HepG2 (cell line): ENCODE data around the gene TXN2. TPM values are rescaled to one million over a fixed set of nuclear protein-coding genes. Genes with fewer than 3 reads are reported as not detected.
A peak's percentile ranks its signal among the peaks of the same experiment; 100 is the strongest.

Experiments used
- ATAD3A ChIP-seq: sonication (generic); formaldehyde crosslinking; IDR thresholded peaks from 2 replicates; pipeline ENCODE4 v1.4.0; 2020; ENCODE audit warnings: missing genetic modification reagents
- FOXJ3 ChIP-seq: sonication (generic); formaldehyde crosslinking; IDR thresholded peaks from 2 replicates; pipeline ENCODE4 v1.4.0; 2020; ENCODE audit warnings: missing genetic modification reagents, mild to moderate bottlenecking, borderline replicate concordance
- HNF4G ChIP-seq, 2 experiments: sonication (generic) in 1 of 2; formaldehyde crosslinking in 1 of 2; IDR thresholded peaks; 2 replicates each; pipeline versions ENCODE4 v1.4.0 to v1.6.1; 2011 to 2020; ENCODE audit warnings: borderline replicate concordance in 2 of 2, low read depth in 2 of 2, mild to moderate bottlenecking in 2 of 2, low read length in 1 of 2, missing genetic modification reagents in 1 of 2, moderate library complexity in 1 of 2
- KLF6 ChIP-seq: IDR thresholded peaks from 2 replicates; pipeline ENCODE4 v1.8.0; 2016; ENCODE audit warnings: missing biosample characterization, missing genetic modification reagents
- NFIC ChIP-seq: IDR thresholded peaks from 2 replicates; pipeline ENCODE4 v1.6.1; 2012; ENCODE audit warnings: mild to moderate bottlenecking, low read length, inconsistent platforms
- PITX1 ChIP-seq: sonication (generic); formaldehyde crosslinking; IDR thresholded peaks from 2 replicates; pipeline ENCODE4 v1.5.1; 2020; ENCODE audit warnings: mild to moderate bottlenecking, missing genetic modification reagents
- POLR2A ChIP-seq, 2 experiments: IDR thresholded peaks; 2 replicates each; pipeline ENCODE4 v1.6.1; 2011; ENCODE audit warnings: low read depth in 2 of 2, low read length in 2 of 2, mild to moderate bottlenecking in 1 of 2, moderate library complexity in 1 of 2; ENCODE audit not compliant: insufficient read depth in 1 of 2
- SKI ChIP-seq: fragments of 450-650 bp; IDR thresholded peaks from one replicate; pipeline ENCODE4 v1.6.1; 2018; ENCODE audit warnings: mild to moderate bottlenecking; ENCODE audit not compliant: partially characterized antibody
- SMARCC2 ChIP-seq: fragments of 450-650 bp; IDR thresholded peaks from 2 replicates; pipeline ENCODE4 v1.6.1; 2017; ENCODE audit warnings: antibody characterized with exemption, mild to moderate bottlenecking
- THAP11 ChIP-seq: IDR thresholded peaks from 2 replicates; pipeline ENCODE4 v1.6.1; 2016; ENCODE audit warnings: missing biosample characterization, missing genetic modification reagents
- ZNF543 ChIP-seq: sonication (generic); formaldehyde crosslinking; IDR thresholded peaks from 2 replicates; pipeline ENCODE4 v1.4.0; 2020; ENCODE audit warnings: mild to moderate bottlenecking, missing genetic modification reagents
- ZNF644 ChIP-seq: IDR thresholded peaks from 2 replicates; pipeline ENCODE4 v1.6.1; 2016; ENCODE audit warnings: low read depth
- polyA plus RNA-seq, 8 experiments: library from polyadenylated mRNA; depleted of rRNA in 3 of 8; stranded (reverse) in 7 of 8; unstranded in 1 of 8; fragments of >200 nt; fragmentation: Illumina TruSeq in 4 of 8; extraction: Trizol in 4 of 8; gene quantifications; 2 replicates each; pipeline versions ENCODE4 v1.2.1 to v1.2.3, GENCODE V29; 2011 to 2016; ENCODE audit warnings: low read depth in 4 of 8, missing spikeins in 1 of 8, mixed read lengths in 1 of 8; ENCODE audit not compliant: insufficient read depth in 1 of 8
- total RNA-seq, 5 experiments: library from RNA; depleted of rRNA; stranded (reverse); fragments of >200 nt; fragmentation: Illumina TruSeq; extraction: Trizol; gene quantifications; 2 replicates each; pipeline ENCODE4 v1.2.3, GENCODE V29; 2016; ENCODE audit warnings: low read depth in 1 of 5
- TF ChIP-seq, protein P1 (sequence below): sonication (generic); formaldehyde crosslinking; IDR thresholded peaks from 2 replicates; pipeline ENCODE4 v1.9.0; 2021; ENCODE audit warnings: mild to moderate bottlenecking, missing genetic modification reagents
- TF ChIP-seq, protein P2 (sequence below): sonication (generic); formaldehyde crosslinking; IDR thresholded peaks from 2 replicates; pipeline ENCODE4 v1.5.1; 2020; ENCODE audit warnings: mild to moderate bottlenecking, moderate library complexity, missing genetic modification reagents
- TF ChIP-seq, protein P3 (sequence below): sonication (generic); formaldehyde crosslinking; IDR thresholded peaks from 2 replicates; pipeline ENCODE4 v1.5.0; 2020; ENCODE audit warnings: missing genetic modification reagents
- TF ChIP-seq, protein P4 (sequence below): IDR thresholded peaks from 2 replicates; pipeline ENCODE4 v1.6.1; 2016; ENCODE audit warnings: missing genetic modification reagents, missing compliant biosample characterization
- TF ChIP-seq, protein P5 (sequence below): sonication (generic); formaldehyde crosslinking; IDR thresholded peaks from 2 replicates; pipeline ENCODE4 v1.4.0; 2020; ENCODE audit warnings: mild to moderate bottlenecking, missing genetic modification reagents

The TXN2 gene
- total and polyA plus RNA-seq, 2 of the 13 experiments (the other 11 are each of a cell fraction or from before 2014, with no cell fraction given): 41.4 to 109 TPM

DNA sequence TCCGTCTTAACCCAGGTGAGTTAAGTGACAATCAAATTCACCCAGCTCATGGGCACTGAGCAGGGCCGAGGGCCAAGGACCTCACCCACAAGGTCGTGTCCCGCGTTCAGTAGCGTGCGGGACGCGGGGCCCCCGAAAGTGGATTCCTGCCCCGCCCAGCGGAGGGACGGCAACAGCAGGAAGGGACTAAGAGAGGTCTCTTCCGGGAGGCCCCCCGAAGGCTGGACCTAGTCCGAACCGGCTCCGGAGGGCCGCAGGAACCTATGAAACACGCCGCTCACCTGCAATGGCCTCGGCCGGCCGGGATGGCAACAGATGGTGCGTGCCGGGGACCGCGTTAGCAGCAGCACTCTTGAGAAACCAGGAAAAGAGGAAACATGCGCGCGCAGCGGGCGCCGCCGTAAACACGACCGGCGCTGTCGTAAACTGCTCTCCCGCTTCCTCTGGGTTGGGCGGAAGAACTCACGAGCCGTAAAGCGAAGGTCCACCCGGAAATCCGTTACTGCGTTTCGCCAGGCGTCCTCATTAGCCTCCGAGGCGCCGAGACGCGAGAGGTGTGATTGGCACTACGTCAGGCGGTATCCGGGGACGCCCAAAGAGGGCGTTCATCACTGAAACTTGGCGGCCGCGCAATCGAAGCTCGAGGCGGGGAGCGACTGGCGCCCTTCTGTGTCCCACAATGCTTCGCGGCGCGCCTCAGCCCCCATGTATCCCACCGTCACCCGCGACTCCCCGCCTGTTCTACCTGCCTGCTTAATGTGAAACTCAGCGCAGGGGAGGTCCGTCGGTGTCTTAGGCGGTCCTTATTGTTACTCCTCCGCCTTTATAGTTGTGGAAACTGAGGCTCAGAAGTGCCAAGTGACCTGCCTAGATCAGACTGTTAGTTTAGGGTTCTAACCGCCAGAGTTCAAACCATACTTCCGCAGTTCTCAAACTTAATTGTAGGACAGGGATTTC is 47.6 kb upstream of the TXN2 start, which contains the start of gene EIF3D (continued):
- TF ChIP-seq PITX1 (CRISPR knock-in tag) (peak; percentile 17; the same call in 1 of the 2 replicates), ZNF644 (CRISPR knock-in tag) (no peak), NFIC (no peak), KLF6 (peak; percentile 54), ZNF543 (CRISPR knock-in tag) (peak; percentile 71; the same call in 1 of the 2 replicates), THAP11 (peak; percentile 97), ATAD3A (CRISPR knock-in tag) (no peak), SKI (peak; percentile 75), FOXJ3 (CRISPR knock-in tag) (peak; percentile 89; the same call in 1 of the 2 replicates), SMARCC2 (no peak), POLR2A (IDR thresholded peaks at IDR 0.05; ENCODE audit: insufficient read depth in 1 of 2, low read depth in 2 of 2, low read length in 2 of 2) (peak; percentile 73 to 76), HNF4G (IDR thresholded peaks at IDR 0.05; ENCODE audit: borderline replicate concordance, low read depth, low read length) (no peak; the same call in 1 of the 2 replicates), HNF4G (CRISPR knock-in tag; IDR thresholded peaks at IDR 0.05; ENCODE audit: borderline replicate concordance, low read depth) (peak; percentile 81; the same call in 1 of the 2 replicates)
- TF ChIP-seq, protein P1, sequence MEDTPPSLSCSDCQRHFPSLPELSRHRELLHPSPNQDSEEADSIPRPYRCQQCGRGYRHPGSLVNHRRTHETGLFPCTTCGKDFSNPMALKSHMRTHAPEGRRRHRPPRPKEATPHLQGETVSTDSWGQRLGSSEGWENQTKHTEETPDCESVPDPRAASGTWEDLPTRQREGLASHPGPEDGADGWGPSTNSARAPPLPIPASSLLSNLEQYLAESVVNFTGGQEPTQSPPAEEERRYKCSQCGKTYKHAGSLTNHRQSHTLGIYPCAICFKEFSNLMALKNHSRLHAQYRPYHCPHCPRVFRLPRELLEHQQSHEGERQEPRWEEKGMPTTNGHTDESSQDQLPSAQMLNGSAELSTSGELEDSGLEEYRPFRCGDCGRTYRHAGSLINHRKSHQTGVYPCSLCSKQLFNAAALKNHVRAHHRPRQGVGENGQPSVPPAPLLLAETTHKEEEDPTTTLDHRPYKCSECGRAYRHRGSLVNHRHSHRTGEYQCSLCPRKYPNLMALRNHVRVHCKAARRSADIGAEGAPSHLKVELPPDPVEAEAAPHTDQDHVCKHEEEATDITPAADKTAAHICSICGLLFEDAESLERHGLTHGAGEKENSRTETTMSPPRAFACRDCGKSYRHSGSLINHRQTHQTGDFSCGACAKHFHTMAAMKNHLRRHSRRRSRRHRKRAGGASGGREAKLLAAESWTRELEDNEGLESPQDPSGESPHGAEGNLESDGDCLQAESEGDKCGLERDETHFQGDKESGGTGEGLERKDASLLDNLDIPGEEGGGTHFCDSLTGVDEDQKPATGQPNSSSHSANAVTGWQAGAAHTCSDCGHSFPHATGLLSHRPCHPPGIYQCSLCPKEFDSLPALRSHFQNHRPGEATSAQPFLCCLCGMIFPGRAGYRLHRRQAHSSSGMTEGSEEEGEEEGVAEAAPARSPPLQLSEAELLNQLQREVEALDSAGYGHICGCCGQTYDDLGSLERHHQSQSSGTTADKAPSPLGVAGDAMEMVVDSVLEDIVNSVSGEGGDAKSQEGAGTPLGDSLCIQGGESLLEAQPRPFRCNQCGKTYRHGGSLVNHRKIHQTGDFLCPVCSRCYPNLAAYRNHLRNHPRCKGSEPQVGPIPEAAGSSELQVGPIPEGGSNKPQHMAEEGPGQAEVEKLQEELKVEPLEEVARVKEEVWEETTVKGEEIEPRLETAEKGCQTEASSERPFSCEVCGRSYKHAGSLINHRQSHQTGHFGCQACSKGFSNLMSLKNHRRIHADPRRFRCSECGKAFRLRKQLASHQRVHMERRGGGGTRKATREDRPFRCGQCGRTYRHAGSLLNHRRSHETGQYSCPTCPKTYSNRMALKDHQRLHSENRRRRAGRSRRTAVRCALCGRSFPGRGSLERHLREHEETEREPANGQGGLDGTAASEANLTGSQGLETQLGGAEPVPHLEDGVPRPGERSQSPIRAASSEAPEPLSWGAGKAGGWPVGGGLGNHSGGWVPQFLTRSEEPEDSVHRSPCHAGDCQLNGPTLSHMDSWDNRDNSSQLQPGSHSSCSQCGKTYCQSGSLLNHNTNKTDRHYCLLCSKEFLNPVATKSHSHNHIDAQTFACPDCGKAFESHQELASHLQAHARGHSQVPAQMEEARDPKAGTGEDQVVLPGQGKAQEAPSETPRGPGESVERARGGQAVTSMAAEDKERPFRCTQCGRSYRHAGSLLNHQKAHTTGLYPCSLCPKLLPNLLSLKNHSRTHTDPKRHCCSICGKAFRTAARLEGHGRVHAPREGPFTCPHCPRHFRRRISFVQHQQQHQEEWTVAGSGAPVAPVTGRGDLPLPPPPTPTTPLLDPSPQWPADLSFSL (CRISPR knock-in tag): no peak
- TF ChIP-seq, protein P2, sequence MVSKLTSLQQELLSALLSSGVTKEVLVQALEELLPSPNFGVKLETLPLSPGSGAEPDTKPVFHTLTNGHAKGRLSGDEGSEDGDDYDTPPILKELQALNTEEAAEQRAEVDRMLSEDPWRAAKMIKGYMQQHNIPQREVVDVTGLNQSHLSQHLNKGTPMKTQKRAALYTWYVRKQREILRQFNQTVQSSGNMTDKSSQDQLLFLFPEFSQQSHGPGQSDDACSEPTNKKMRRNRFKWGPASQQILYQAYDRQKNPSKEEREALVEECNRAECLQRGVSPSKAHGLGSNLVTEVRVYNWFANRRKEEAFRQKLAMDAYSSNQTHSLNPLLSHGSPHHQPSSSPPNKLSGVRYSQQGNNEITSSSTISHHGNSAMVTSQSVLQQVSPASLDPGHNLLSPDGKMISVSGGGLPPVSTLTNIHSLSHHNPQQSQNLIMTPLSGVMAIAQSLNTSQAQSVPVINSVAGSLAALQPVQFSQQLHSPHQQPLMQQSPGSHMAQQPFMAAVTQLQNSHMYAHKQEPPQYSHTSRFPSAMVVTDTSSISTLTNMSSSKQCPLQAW (CRISPR knock-in tag): peak; percentile 93
- TF ChIP-seq, protein P3, sequence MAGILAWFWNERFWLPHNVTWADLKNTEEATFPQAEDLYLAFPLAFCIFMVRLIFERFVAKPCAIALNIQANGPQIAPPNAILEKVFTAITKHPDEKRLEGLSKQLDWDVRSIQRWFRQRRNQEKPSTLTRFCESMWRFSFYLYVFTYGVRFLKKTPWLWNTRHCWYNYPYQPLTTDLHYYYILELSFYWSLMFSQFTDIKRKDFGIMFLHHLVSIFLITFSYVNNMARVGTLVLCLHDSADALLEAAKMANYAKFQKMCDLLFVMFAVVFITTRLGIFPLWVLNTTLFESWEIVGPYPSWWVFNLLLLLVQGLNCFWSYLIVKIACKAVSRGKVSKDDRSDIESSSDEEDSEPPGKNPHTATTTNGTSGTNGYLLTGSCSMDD (CRISPR knock-in tag): no peak
- TF ChIP-seq, protein P4, sequence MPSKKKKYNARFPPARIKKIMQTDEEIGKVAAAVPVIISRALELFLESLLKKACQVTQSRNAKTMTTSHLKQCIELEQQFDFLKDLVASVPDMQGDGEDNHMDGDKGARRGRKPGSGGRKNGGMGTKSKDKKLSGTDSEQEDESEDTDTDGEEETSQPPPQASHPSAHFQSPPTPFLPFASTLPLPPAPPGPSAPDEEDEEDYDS (CRISPR knock-in tag): peak; percentile 68
- TF ChIP-seq, protein P5, sequence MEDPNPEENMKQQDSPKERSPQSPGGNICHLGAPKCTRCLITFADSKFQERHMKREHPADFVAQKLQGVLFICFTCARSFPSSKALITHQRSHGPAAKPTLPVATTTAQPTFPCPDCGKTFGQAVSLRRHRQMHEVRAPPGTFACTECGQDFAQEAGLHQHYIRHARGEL (CRISPR knock-in tag): no peak
